GM18499 (cell line): ENCODE results near the gene NRG2.

Experiments used
- ATAC-seq: cut with Tn5 transposase; IDR thresholded peaks from one replicate; pipeline ENCODE4 v1.9.1; 2021; ENCODE audit warnings: moderate number of reproducible peaks; ENCODE audit not compliant: insufficient read depth, unreplicated experiment

Gene NRG2

GRCh38 chr5:139976703-139977102, 66.4 kb downstream of the NRG2 start:
- no peak for ATAC-seq

GRCh38 chr5:139975942-139976341, 67.2 kb downstream of the NRG2 start:
- ATAC-seq = no peak

GRCh38 chr5:139975306-139975705, 67.8 kb downstream of the NRG2 start:
- ATAC-seq = no peak

- no peak for ATAC-seq
Observed at GRCh38 chr5:139974661-139975060, 68.4 kb downstream of the NRG2 start.

GRCh38 chr5:139971202-139971725, 71.8 kb downstream of the NRG2 start:
- ATAC-seq = no peak

GRCh38 chr5:139969318-139969717, 73.8 kb downstream of the NRG2 start:
- ATAC-seq = no peak

DNA sequence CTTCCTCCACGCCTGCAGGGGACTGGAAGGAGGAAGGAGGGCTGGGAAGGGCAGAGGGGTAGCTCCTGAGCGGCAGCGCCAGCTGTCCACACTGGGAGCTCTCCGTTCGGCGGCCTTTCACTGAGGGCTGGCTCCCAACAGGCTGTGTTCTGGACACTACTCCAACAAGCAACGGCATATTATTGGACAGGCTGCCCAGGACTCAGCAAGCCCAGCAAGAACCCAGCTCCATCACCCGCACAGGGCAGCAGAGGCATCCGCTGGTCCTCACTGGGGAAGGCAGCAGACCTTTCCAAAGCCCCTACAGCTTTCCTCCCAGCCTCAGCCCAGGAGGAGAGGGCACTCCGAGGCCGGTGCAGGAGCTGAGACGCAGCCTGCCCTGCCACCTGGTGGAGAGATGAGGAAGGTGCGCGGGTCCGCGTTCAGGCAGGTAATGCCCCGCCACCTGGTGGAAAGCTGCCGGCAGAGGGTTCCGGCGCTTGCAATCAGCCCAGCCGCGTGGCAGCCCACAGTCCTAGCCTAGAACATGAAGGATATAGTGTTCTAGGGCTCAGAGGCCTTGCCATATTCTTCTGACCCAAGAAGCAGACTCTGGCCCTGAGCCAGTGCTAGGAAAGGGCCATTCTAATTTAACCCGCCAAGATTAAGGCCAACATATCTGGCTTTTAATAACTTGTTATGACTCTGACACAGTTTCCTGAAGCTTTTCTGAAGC, 74.4 kb downstream of the NRG2 start:
- ATAC-seq = peak; percentile 53

- ATAC-seq = no peak
Observed at GRCh38 chr5:139967353-139967752, 75.7 kb downstream of the NRG2 start.

GRCh38 chr5:139966856-139967255, 76.2 kb downstream of the NRG2 start:
- no peak for ATAC-seq

GRCh38 chr5:139964994-139965565, 78.0 kb downstream of the NRG2 start:
- no peak for ATAC-seq

GRCh38 chr5:139964266-139964993, 78.7 kb downstream of the NRG2 start:
- no peak for ATAC-seq

- ATAC-seq = no peak
Observed at GRCh38 chr5:139962445-139962844, 80.7 kb downstream of the NRG2 start.

DNA sequence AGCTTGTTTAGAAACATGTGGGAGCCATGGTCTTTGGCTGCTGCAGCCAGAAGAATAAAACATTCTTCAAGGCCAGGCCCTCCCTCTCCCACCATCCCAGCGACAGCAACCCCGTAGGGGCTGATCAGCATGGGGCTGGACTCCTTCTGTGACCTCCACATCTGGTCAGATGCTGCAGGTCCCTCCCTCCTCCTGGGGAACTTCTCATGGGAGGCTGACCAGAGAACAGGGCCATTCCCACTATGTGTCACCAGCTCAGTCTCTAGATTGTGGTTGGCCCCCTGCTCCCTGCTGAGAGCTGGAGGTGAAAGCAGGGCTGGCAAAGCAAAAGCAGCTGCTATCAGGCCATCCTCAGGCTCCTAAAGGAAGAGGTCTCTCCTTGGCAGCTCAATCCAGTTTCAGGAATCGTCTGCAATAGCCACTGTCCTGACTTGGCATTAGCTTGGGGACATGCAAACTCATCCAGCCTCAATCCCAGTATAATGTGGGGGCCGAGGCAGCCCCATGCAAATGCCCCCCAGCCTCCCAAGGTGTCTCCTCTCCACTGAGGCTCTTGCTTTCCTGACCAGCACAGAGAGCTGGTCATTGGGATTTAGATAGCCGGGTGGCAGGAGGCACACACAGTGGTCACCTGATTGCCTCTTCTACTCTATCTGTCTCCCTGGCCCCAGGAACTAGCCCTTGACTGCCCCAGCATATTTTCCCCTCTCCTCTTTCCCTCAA, 81.5 kb downstream of the NRG2 start:
- no peak for ATAC-seq

- ATAC-seq = peak; percentile 66
Observed at GRCh38 chr5:139960723-139961383, 82.2 kb downstream of the NRG2 start.

DNA sequence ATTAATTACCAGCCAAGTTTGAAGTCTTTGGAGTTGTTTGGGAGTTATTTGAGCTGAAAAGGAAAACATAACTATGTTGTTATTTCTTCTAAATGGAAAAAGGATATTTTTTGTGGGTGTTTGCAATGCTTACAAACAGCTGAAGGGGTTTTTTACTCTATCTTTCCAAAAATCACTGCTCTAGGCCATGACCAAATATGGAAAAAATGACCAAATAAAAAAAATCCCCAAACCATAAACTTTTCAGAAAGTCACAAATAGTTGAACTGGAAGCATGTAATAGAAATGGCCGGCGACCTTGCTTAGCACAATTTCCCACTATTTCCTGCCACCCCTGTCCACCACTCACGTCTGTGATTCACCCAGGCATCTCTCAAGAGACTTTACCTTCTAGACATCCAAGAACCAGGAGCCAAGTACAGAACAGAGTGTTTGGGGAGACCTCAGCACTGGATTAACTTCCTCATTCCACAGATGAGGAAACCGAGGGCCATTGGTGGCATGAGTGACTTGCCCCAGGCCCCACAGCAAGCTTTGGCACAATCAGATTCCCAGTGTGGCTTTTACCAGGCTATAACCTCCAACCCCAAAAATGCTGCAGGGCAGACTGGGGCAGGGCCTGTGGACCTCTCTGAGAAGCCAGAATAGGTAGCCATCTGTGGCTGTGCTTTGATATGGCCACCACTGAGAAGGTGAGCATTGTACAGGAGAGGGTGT, 84.5 kb downstream of the NRG2 start:
- no peak for ATAC-seq

DNA sequence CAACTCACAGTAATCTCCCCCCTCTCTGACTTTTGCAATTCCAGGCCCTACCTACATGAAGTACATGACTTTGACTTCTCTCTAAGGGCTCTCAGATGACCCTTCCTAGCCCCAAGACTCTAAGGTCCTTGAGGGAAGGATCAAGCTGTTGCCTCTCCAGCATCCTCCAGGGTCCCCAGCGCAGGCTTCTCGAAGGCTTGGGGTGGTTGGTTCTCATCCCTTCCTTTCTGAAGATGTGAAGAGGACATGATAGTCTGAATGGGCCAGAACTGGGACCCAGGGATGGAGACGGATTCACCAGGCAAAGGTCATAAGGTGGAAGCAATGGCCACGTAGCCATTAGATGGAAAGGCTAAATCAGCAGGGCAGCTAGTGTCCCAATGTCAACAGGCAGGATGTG, 86.8 kb downstream of the NRG2 start:
- no peak for ATAC-seq

GRCh38 chr5:139955616-139956273, 87.4 kb downstream of the NRG2 start:
- no peak for ATAC-seq

- ATAC-seq = no peak
Observed at GRCh38 chr5:139955053-139955605, 88.0 kb downstream of the NRG2 start.

DNA sequence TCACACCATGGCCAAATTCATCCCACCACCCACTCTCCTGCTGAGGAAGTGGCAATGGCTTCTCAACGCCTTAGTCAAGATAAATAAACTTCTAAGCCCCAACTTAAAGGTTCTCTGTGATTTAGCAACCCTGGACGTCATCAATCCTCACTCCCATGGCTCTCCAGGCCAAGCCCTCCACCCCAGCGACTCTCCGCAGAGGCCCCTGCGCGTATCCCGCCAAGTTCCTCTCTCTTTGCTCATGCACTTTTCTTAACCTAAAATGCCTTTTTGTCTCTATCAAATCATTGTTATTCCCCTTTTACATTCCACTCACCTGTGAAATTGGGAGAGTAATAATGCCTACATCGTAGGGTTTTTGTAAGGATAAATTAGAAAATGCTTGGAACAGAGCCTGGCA, 88.6 kb downstream of the NRG2 start:
- ATAC-seq = no peak
